HG03064 (cell line): ENCODE results near the gene TCP10L.
"Not testable (repeated sequence)": the region's sequence is repeated elsewhere in the genome, so short reads cannot be mapped to it uniquely, and the experiment has no call there.

ENCODE experiments used
- ATAC-seq: cut with Tn5 transposase; IDR thresholded peaks from one replicate; pipeline ENCODE4 v1.9.1; 2021; ENCODE audit warnings: low read depth; ENCODE audit not compliant: unreplicated experiment

TCP10L gene, protein sequence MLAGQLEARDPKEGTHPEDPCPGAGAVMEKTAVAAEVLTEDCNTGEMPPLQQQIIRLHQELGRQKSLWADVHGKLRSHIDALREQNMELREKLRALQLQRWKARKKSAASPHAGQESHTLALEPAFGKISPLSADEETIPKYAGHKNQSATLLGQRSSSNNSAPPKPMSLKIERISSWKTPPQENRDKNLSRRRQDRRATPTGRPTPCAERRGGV

DNA sequence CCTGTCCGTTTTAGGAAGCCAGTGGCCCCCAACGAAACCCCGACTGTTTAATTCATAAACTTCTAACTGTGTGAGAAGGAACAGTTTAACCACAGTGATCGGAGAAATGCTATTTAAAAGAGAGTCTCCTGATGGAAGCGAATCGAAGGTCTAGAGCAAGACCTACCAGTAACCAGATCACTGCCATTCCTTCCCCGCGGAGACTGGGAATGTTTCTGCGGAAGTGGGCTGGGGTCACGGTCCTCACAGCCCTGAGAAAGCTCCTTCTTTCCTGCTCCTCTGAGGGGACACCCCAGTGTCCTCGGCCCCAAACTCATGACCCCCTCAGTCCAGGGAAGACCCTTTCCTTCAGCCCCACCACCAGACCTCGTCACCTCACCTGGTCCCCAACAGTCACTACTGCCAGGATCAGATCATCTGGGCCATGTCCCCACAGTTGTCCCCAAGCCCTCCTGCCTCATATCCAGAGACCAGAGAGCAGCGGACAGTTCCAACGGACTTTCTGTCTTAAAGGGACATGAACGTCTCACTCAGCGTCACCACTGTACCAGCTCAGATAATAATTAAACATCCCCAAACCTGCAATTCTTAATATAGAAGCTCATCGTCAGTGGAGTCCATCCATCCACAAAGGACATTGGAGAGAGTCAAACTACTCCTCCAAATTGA lies at the start of gene TCP10L:
Gene TCP10L, minus strand, starts transcription at position 482 of the 669 bp plus-strand sequence. CDS start 1,219 bp downstream, outside the sequence.
- no peak for ATAC-seq

- ATAC-seq = no peak
Observed at GRCh38 chr21:32626621-32627196, 41.4 kb upstream of the TCP10L start.

DNA sequence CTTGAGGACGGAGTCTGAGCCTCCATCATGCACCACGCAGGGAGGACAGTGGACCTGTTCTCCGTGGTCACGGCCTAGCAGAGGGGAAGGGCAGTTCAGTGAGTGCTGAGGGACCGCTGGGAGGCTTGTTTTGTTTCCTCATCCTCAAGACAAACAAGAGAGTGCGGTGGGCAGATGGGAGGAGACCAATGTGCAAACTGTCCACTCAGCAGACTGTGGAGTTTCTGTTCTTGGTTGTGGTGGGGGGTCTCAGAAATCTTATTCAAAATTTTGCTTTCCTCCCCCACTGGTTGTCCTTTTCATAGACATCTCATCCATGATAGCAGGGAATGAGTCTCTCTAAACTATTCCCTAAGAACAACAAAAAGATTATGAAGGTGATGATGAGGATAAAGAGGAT lies 32.9 kb upstream of the TCP10L start:
- ATAC-seq = not testable (repeated sequence)

GRCh38 chr21:32613436-32614043 lies 28.2 kb upstream of the TCP10L start:
- no peak for ATAC-seq

- no peak for ATAC-seq
Observed at GRCh38 chr21:32612999-32613337, 27.6 kb upstream of the TCP10L start.

- peak; percentile 96 for ATAC-seq
Observed at GRCh38 chr21:32612075-32612998, 27.0 kb upstream of the TCP10L start, which contains the start of gene CFAP298. TSS of gene CFAP298 (minus strand) at chr21:32612377. CDS start at chr21:32612243, 134 bp downstream.

DNA sequence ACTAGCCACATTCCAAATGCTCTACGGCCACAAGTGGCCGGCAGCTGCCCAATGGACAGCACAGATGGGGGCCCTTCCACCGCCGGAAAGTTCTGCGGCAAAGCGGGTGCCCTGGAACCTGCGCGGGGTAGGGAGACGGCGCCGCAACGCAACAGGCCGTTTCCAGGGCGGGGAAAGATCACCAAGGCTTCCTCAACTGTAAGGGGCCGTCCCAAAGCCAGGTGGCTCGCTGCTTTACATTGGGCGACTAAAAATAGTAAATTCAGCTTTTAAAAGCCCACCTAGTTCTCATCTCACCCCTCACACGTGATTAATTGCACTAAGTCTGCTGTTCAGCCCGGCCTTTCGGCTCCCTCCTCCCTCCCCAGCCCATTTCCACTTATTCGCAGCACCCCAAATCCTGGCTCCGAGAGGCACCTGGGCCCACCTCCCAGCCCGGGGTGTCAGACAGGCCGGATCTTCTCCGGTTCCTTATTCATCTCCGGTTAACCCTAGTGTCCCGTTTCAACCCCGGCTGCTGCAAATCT lies 26.2 kb upstream of the TCP10L start:
- no peak for ATAC-seq

DNA sequence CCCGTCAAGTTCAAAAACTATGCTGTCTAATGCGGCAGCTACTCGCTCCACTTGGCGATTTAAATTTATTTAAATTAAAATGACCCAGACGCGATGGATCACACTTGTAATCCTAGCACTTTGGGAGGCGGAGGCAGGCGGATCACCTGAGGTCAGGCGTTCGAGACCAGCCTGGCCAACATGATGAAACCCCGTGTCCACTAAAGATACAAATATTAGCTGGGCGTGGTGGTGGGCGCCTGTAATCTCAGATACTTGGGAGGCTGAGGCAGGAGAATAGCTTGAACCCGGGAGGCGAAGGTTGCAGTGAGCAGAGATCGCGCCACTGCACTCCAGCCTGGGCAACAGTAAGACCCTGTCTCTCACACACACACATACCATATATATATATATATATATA lies 25.6 kb upstream of the TCP10L start:
- ATAC-seq = not testable (repeated sequence)

- no peak for ATAC-seq
Observed at GRCh38 chr21:32608851-32609250, 23.5 kb upstream of the TCP10L start.

GRCh38 chr21:32605469-32605868 lies 20.1 kb upstream of the TCP10L start:
- no peak for ATAC-seq

- ATAC-seq = no peak
Observed at GRCh38 chr21:32604464-32604863, 19.1 kb upstream of the TCP10L start.

DNA sequence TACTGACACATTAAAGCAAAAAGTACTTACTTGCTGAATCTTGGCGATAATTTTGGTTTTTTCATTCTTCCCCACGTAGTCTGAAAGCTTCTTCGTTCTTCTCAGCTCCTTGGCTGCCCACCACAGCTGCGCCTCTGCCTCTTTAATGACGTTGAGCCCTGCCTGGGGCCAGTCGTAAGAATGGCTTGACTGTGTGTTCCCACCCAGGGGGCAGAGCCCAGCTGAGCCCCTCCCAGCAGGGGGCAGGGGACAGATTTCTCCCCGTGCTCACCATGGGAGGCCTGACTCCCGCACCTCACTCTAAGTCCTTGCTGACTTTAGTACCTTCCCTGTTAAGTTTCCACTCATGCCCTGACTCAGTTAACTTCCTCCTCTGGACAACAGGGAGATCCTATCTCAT lies 17.8 kb upstream of the TCP10L start:
- no peak for ATAC-seq

DNA sequence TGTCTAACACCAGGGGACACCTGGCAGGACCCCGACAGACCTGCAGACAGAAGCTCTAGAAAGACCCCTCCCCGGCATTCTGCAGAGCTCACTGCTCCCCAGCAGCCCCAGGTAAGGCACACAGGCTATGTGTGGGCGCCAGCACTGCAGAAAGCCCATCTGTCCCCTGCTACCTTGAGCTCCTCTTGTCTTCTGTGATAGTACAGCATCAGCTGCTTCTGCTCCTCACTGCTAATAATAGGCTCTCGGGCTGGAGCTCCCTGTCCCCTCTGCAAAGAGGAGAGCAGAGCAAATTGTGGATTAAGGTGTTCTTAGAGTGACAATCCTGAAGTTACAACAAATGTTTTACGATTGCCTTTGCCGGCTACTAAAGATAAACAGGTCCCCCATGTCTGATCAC lies 16.8 kb upstream of the TCP10L start:
- no peak for ATAC-seq

GRCh38 chr21:32599526-32599925 lies 14.2 kb upstream of the TCP10L start:
- ATAC-seq = no peak

DNA sequence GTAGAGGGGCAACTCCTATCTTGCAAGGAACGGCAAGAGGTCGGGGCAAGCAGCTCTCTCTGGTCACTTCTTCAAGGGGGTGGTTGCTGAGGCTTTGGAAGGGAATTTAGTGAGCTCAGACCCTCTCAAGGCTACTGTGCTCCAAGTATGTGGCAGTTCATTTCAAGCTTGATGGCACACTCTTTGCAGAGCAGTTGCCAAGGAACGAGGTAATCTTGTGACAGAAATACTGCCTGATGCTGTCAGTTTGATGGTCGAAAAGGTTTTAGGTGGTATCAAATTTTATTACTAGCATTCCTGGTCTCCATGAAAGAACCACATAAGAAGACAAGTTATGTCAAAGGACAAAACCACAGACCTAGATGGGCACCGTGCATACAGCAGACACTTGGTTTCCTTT lies 13.8 kb upstream of the TCP10L start:
- no peak for ATAC-seq

- ATAC-seq = no peak
Observed at GRCh38 chr21:32597205-32597604, 11.9 kb upstream of the TCP10L start.

GRCh38 chr21:32595431-32595830 lies 10.1 kb upstream of the TCP10L start:
- no peak for ATAC-seq

DNA sequence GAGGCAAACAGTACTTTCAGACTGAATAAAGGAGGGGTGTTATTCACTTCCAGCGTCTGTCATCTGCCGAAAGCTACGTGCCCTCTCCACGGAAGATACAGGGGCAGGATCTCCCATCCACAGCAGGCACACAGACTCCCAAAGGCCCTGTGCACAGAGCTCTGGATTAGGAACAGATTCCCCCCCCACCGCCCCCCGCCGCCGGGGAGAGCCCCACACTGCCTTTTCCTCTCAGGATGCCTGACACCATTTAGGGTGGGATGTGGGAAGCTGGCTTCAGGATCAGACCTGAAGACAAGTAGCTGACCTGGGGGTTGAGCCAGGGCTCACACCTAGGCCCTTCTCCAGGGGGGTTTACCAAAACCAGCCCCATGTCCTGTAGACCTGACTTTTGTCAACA lies 8.4 kb upstream of the TCP10L start:
- ATAC-seq = no peak

DNA sequence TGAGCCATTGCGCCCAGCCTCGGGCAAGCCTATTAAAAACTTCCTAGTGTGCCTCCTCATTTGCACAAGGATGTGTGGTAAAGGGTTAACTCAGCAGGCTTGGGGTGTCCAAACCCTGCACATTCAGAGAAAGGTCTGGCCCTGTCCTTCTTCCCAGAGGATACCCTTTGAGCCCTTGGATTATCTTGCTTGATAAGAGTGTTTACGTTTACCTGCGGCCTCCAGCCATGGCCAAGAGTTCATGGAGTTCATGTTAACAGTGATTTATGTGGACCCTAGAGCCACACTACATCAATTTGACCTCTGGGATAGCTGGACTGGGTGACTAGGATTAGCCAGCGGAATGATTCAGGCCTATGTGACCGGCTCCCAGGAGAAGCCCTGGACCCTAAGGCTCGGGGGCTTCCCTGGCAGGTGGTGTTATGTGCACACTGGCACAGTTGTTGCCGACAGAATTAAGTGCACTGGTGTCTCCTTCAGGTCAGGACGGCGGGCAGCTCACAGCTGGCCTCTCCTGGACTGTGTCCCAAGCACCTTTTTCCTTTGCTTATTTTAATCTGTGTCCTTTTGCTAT lies 7.7 kb upstream of the TCP10L start:
- ATAC-seq = no peak

DNA sequence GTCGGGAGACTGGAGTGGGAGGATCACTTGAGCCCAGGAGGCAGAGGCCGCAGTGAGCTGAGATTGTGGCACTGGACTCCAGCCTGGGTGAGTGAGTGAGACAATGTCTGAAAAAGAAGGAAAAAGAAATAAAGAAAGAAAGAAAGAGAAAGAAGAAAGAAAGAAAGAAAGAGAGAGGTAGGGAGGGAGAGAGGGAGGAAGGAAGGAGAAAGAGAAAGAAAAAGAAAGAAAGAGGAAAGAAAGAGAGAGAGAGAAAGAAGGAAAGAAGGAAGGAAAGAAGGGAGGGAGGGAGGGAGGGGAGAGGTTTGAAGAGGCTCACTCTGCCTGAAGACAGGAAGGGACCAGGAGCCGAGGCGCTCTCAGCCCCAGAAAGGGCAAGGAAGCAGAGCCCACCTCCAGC lies 4.8 kb upstream of the TCP10L start:
- no peak for ATAC-seq
